ENCODE measurements around the gene FOXF2. TPM values are rescaled to one million over a fixed set of nuclear protein-coding genes. Genes with fewer than 3 reads are reported as not detected.
A peak's percentile ranks its signal among the peaks of the same experiment; 100 is the strongest.

FOXF2 gene
- total and polyA plus RNA-seq, 4 donors = 8.3 to 22.9 (median 14.3) TPM

DNA sequence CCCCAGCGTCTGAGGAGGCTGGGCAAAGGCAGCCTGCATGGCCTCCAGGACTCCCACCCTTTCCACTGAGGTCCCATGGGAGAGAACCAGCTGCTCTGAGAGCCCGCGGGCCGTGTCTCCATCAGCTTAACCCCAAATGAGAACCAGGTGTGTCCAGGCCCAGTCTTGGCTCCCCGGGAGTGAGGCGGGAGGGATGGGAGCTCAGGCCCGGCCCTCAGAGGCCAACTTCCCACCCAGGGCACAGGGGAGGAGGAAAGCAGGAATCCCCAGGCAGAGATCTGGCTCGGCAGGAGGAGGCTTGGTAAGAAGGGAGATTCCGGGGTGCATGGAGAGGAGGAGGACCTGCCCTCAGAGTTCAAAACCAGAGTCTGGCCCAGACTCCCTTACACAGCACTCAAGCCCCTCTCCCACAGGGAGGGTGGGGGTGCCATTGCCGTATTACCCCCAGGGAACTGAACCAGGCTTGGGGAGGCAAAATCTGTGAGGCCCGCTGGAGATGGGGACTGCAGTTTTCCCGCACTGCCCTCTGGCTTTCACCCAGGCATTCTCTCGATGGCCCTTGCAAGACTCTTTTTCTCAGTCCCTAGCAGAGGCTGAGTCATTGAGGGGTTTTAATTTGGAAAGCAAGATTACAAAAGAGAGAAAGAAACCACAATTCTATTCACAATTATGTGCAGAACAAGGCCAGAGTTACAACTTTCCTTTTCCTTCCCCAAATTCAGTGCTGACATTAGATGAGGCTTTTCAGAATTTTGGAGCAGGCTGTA is 17.1 kb downstream of the FOXF2 start:
- H3K27ac ChIP-seq (ENCODE audit: low read depth in 1 of 2, low read length in 1 of 2) = no peak overlapping the region
- no peak overlapping the region for H3K9ac ChIP-seq (ENCODE audit: insufficient read depth in 1 of 2, low read length in 2 of 2)

GRCh38 chr6:1407499-1407990 is 18.2 kb downstream of the FOXF2 start:
- 50 to 51% methylated on average over 11 of the region's 11 CpGs for WGBS, 2 donors
- peak; percentile 27 for ATAC-seq (ENCODE audit: insufficient read depth, low FRiP score)

More for the DNA sequence above, 17.1 kb downstream of the FOXF2 start:
- Histone ChIP-seq H3K9me3 (ENCODE audit: control insufficient read depth in 4 of 4, insufficient read depth in 3 of 4, low read length in 3 of 4) (peaks cover 0 to 6% (median 0%) of the 10 kb centered on the region in 4 donors), H3K36me3 (ENCODE audit: control insufficient read depth in 4 of 4, insufficient read depth in 4 of 4, low read length in 4 of 4) (peaks cover 0 to 9% (median 0%) of the 10 kb centered on the region in 4 donors), H3K27me3 (ENCODE audit: control insufficient read depth in 3 of 3, insufficient read depth in 3 of 3, low read length in 2 of 3) (peaks cover 0 to 3% (median 0%) of the 10 kb centered on the region in 3 donors), H3K4me1 (ENCODE audit: control insufficient read depth in 5 of 5, insufficient read depth in 5 of 5, low read length in 5 of 5) (peaks cover 0 to 18% (median 0%) of the 10 kb centered on the region in 5 donors), H3K4me3 (no peak overlapping the region)
- no peak for TF ChIP-seq CTCF (IDR thresholded peaks at IDR 0.05; ENCODE audit: control extremely low read depth, extremely low read depth)
- WGBS, 2 donors = 77 to 79% methylated on average over 13 of the region's 13 CpGs
- peak in 2 of 3 donors; percentile 18 to 51 for DNase-seq
- ATAC-seq (ENCODE audit: insufficient read depth, low FRiP score) = no peak

GRCh38 chr6:1409774-1410465 is 20.5 kb downstream of the FOXF2 start:
- no peak overlapping the region for H3K4me3 ChIP-seq
- 53 to 71% methylated on average over 22 of the region's 22 CpGs for WGBS, 2 donors
- no peak for TF ChIP-seq CTCF (IDR thresholded peaks at IDR 0.05; ENCODE audit: control extremely low read depth, extremely low read depth)
- H3K27ac ChIP-seq (ENCODE audit: low read depth in 1 of 2, low read length in 1 of 2) = no peak overlapping the region
- no peaks in the 10 kb centered on the region for H3K36me3 ChIP-seq (ENCODE audit: control insufficient read depth in 4 of 4, insufficient read depth in 4 of 4, low read length in 4 of 4)
- DNase-seq (peak in 1 of 3 donors; percentile 11), ATAC-seq (ENCODE audit: insufficient read depth, low FRiP score) (no peak)
- H3K27me3 ChIP-seq (ENCODE audit: control insufficient read depth in 3 of 3, insufficient read depth in 3 of 3, low read length in 2 of 3) = no peaks in the 10 kb centered on the region
- no peak overlapping the region for H3K9ac ChIP-seq (ENCODE audit: insufficient read depth in 1 of 2, low read length in 2 of 2)
- H3K4me1 ChIP-seq (ENCODE audit: control insufficient read depth in 5 of 5, insufficient read depth in 5 of 5, low read length in 5 of 5) = peaks cover 0 to 30% (median 3%) of the 10 kb centered on the region in 5 donors
- no peaks in the 10 kb centered on the region for H3K9me3 ChIP-seq (ENCODE audit: control insufficient read depth in 4 of 4, insufficient read depth in 3 of 4, low read length in 3 of 4)

More at GRCh38 chr6:1407499-1407990, 18.2 kb downstream of the FOXF2 start:
- Histone ChIP-seq H3K4me3 (no peak overlapping the region), H3K27me3 (ENCODE audit: control insufficient read depth in 3 of 3, insufficient read depth in 3 of 3, low read length in 2 of 3) (peaks cover 0 to 3% (median 0%) of the 10 kb centered on the region in 3 donors), H3K36me3 (ENCODE audit: control insufficient read depth in 4 of 4, insufficient read depth in 4 of 4, low read length in 4 of 4) (peaks cover 0 to 9% (median 0%) of the 10 kb centered on the region in 4 donors), H3K4me1 (ENCODE audit: control insufficient read depth in 5 of 5, insufficient read depth in 5 of 5, low read length in 5 of 5) (peaks cover 0 to 21% (median 3%) of the 10 kb centered on the region in 5 donors), H3K27ac (ENCODE audit: low read depth in 1 of 2, low read length in 1 of 2) (no peak overlapping the region), H3K9me3 (ENCODE audit: control insufficient read depth in 4 of 4, insufficient read depth in 3 of 4, low read length in 3 of 4) (peaks cover 0 to 6% (median 0%) of the 10 kb centered on the region in 4 donors), H3K9ac (ENCODE audit: insufficient read depth in 1 of 2, low read length in 2 of 2) (no peak overlapping the region)
- TF ChIP-seq CTCF (IDR thresholded peaks at IDR 0.05; ENCODE audit: control extremely low read depth, extremely low read depth) = no peak
- DNase-seq = peak; percentile 42 to 75 (median 62)

All from lung (tissue), 12 donors.